Measurements from ENCODE around the gene SMURF1.

GRCh38 chr7:99177165-99177564 lies 33.3 kb upstream of the SMURF1 start:
- TF ChIP-seq TAF1 (IDR thresholded peaks at IDR 0.05; ENCODE audit: low read depth, low read length) (no peak), CTCF (IDR thresholded peaks at IDR 0.05; ENCODE audit: control extremely low read depth in 1 of 3, insufficient read depth in 1 of 3, low read depth in 1 of 3, low read length in 3 of 3) (no peak), JUND (IDR thresholded peaks at IDR 0.05; ENCODE audit: low read length) (no peak), EZH2 (IDR thresholded peaks at IDR 0.05; ENCODE audit: low read depth, low read length, severe bottlenecking) (no peak), POLR2AphosphoS5 (IDR thresholded peaks at IDR 0.05; ENCODE audit: low read depth, low read length) (no peak), JUN (IDR thresholded peaks at IDR 0.05; ENCODE audit: low read depth, low read length) (no peak), POLR2A (IDR thresholded peaks at IDR 0.05; ENCODE audit: control extremely low read depth in 1 of 2, low read depth in 2 of 2, low read length in 2 of 2) (no peak)

All from H1 (cell line).